Right atrium auricular region (tissue), 2 donors: ENCODE data around the gene IGSF8. TPM values are rescaled to one million over a fixed set of nuclear protein-coding genes. Genes with fewer than 3 reads are reported as not detected.

Experiments used
- DNase-seq: peaks from one replicate; pipeline ENCODE4 v3.0.0-alpha.2; 2019; ENCODE audit warnings: low spot score
- H3K27ac ChIP-seq, 2 donors: fragments of 200-600 bp; sonication (generic); 1 replicate in 1 of 2; 2 replicates in 1 of 2; pipeline ENCODE4 v1.5.1; 2016 to 2019
- H3K27me3 ChIP-seq, 2 donors: fragments of 200-600 bp; sonication (generic); one replicate each; pipeline versions ENCODE4 v1.5.1 to v1.6.0; 2017 to 2019
- H3K36me3 ChIP-seq: fragments of 200-600 bp; sonication (generic); one replicate; pipeline ENCODE4 v1.5.1; 2016
- H3K4me1 ChIP-seq, 2 donors: fragments of 200-600 bp; sonication (generic); one replicate each; pipeline versions ENCODE4 v1.5.1 to v1.6.0; 2017 to 2019
- H3K4me3 ChIP-seq, 2 donors: fragments of 200-600 bp; sonication (generic); 1 replicate in 1 of 2; 2 replicates in 1 of 2; pipeline ENCODE4 v1.5.1; 2017 to 2019; ENCODE audit warnings: mild to moderate bottlenecking in 1 of 2, moderate library complexity in 1 of 2
- H3K9me3 ChIP-seq, 2 donors: fragments of 200-600 bp; sonication (generic); one replicate each; pipeline ENCODE4 v1.5.1; 2019
- total RNA-seq, 2 donors: library from RNA; depleted of rRNA; stranded (reverse); fragments of >200 nt; gene quantifications; one replicate each; pipeline ENCODE4 v1.1.0, GENCODE V29; 2016
- TF ChIP-seq, protein P1 (sequence below), 2 donors: fragments of 200-600 bp; sonication (generic); IDR thresholded peaks; one replicate each; pipeline ENCODE4 v1.5.1; 2019; ENCODE audit warnings: antibody characterized with exemption in 2 of 2

IGSF8 gene
- total RNA-seq, 2 donors from 2014 or later = 20.1 to 20.8 TPM

DNA sequence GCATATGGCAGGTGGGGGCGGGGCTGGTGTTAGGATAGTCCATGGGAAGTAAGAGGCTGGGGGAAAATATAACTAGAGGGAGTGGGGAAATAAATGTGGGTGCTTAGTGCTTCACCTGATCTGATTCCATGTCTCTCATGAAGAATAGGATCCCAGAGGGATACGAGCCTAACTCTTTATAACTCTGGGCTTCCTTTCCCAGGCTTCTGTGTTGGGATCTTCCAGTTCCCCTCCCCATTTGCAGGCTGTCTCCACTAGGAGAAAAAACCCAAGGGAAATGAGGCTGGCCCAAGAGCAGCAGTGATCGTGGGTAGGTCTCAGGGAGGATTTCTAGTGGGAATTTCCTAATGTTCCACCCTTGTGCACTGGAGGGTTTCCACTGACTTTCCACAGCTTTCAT lies 15.5 kb downstream of the IGSF8 start:
- peaks cover 0 to 11% of the 10 kb centered on the region in 2 donors for H3K4me1 ChIP-seq
- H3K4me3 ChIP-seq = no peak overlapping the region
- no peaks in the 10 kb centered on the region for H3K27me3 ChIP-seq
- no peaks in the 10 kb centered on the region for H3K9me3 ChIP-seq
- H3K27ac ChIP-seq = no peak overlapping the region
- no peaks in the 10 kb centered on the region for H3K36me3 ChIP-seq
- TF ChIP-seq, protein P1, sequence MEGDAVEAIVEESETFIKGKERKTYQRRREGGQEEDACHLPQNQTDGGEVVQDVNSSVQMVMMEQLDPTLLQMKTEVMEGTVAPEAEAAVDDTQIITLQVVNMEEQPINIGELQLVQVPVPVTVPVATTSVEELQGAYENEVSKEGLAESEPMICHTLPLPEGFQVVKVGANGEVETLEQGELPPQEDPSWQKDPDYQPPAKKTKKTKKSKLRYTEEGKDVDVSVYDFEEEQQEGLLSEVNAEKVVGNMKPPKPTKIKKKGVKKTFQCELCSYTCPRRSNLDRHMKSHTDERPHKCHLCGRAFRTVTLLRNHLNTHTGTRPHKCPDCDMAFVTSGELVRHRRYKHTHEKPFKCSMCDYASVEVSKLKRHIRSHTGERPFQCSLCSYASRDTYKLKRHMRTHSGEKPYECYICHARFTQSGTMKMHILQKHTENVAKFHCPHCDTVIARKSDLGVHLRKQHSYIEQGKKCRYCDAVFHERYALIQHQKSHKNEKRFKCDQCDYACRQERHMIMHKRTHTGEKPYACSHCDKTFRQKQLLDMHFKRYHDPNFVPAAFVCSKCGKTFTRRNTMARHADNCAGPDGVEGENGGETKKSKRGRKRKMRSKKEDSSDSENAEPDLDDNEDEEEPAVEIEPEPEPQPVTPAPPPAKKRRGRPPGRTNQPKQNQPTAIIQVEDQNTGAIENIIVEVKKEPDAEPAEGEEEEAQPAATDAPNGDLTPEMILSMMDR (IDR thresholded peaks at IDR 0.05) = no peak
- DNase-seq = no peak

DNA sequence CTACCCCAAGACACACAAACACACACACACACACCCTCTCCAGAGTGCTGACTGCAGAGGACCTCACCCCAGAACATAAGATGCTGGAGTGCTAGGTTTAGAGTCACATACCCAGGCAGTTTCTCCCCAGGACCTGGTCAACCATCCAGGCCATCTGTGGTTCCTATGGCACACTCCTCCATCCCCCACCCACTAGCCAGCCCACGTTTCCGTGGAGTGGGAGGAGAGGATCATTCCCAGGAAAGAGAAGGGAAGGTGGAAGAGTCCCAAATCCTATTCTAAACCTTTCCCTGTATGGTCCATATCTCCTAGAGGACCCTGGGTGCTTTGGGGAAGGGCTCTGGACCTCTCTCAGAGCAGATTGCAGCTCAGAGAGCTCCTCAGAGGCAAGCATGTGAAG lies 15.9 kb downstream of the IGSF8 start:
- TF ChIP-seq, protein P1 (IDR thresholded peaks at IDR 0.05) = no peak
- Histone ChIP-seq H3K4me1 (peaks cover 0 to 11% of the 10 kb centered on the region in 2 donors), H3K4me3 (no peak overlapping the region), H3K27me3 (no peaks in the 10 kb centered on the region), H3K36me3 (no peaks in the 10 kb centered on the region), H3K9me3 (no peaks in the 10 kb centered on the region), H3K27ac (no peak overlapping the region)
- no peak for DNase-seq

DNA sequence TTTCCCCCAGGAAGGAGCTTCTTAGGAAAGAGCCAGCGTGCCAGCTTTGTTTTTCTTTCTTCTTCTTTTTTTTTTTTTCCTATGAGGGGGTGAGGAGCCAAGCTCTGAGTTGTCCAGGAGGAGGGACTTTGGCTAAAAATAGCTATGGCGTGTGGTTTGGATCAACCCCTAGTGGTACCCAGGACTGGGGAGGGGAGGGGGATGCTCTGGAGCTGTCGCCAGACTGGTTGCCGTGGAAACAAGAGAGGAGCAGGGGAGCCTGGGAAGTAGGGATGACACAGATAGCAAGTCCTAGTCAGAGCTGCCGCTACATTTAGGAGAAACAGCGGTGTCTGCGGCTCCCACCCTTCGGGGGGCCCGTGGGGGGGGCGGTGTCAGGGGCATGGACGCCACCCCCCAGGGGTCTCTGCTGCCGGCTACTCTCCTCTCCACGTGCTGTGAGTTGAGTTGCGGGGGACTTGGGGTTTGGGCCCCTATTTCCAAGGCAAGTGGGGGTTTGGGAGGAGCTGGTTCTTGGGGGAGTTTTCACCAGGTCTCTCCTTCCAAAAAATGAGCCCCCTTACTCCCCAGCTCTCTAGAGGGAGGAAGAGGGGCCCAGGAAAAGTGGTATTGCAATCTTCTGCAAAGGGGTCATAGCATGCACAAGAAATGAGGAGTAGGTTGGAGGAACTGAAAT lies 17.0 kb downstream of the IGSF8 start, which contains the start of gene KCNJ9:
Gene KCNJ9, plus strand, starts transcription at position 278 of the 676 bp plus-strand sequence. CDS start 2,493 bp downstream, outside the sequence.
- H3K27ac ChIP-seq = no peak within 1 kb of the TSS
- no peaks in the 10 kb centered on the region for H3K36me3 ChIP-seq
- peaks cover 0 to 11% of the 10 kb centered on the region in 2 donors for H3K4me1 ChIP-seq
- H3K4me3 ChIP-seq = no peak within 1 kb of the TSS
- H3K27me3 ChIP-seq = no peaks in the 10 kb centered on the region
- no peak for DNase-seq
- H3K9me3 ChIP-seq = no peaks in the 10 kb centered on the region
- TF ChIP-seq, protein P1 (IDR thresholded peaks at IDR 0.05) = no peak

DNA sequence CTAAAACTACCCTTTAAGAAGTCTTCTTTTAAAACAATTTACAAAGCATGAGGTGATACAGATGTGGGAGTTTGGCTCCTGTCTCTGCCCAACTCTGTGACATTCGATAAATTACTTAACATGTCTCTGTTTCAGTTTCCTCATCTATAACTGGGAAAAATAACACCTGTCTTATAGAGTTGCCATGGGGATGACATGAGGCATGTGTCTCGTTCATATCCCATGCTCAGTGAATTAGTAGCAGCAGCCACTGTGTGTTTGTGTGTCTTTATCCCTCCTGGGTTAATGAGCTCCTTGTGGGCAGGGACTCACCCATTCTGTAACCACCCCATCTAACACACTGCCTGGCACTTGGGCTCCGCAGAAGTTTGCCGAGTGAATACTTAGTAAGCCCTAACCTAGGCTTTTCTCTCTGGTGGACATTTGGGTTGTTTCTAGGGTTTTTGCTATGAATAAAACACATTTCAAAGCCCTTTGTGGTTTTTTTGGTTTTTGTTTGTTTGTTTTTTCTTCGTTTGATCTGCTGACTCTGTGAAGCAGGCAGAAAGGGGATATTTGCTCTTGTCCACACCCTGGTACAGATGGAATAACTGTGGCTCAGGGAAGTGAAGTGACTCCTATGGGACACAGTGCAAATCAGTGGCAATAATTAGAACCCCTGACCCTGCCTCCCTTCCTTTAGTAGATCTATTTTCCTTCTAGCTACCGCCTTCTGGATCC lies 17.9 kb downstream of the IGSF8 start:
- Histone ChIP-seq H3K27ac (no peak overlapping the region), H3K36me3 (no peaks in the 10 kb centered on the region), H3K4me1 (peaks cover 0 to 11% of the 10 kb centered on the region in 2 donors), H3K9me3 (no peaks in the 10 kb centered on the region), H3K27me3 (no peaks in the 10 kb centered on the region), H3K4me3 (no peak overlapping the region)
- TF ChIP-seq, protein P1 (IDR thresholded peaks at IDR 0.05) = no peak
- DNase-seq = no peak

DNA sequence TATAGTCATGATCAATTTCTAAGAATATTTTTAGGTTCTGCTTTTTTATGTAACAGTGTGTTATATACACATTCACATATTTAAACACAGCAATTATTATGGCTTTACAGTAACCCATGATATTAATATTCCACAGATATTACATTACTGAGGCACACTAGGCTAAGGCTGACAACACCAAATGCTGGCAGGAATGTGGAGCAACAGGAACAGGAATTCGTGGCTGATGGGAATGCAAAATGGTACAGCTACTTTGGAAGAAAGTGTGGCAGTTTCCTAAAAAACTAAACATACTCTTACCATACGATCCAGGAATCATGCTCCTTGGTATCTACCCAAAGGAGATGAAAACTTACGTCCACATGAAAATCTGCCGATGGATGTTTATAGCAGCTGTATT lies 19.0 kb downstream of the IGSF8 start:
- H3K27ac ChIP-seq = no peak overlapping the region
- no peaks in the 10 kb centered on the region for H3K27me3 ChIP-seq
- no peaks in the 10 kb centered on the region for H3K9me3 ChIP-seq
- no peak for DNase-seq
- peaks cover 0 to 10% of the 10 kb centered on the region in 2 donors for H3K4me1 ChIP-seq
- no peak overlapping the region for H3K4me3 ChIP-seq
- H3K36me3 ChIP-seq = no peaks in the 10 kb centered on the region
- TF ChIP-seq, protein P1 (IDR thresholded peaks at IDR 0.05) = no peak
